SK-N-SH (cell line): ENCODE measurements around the gene ARTN. TPM values are rescaled to one million over a fixed set of nuclear protein-coding genes. Genes with fewer than 3 reads are reported as not detected.

ENCODE experiments used
- CTCF ChIA-PET: fragments of 300-600, 350-600 bp; formaldehyde crosslinking; extraction: SDS; loops from one replicate; lab custom pipeline; 2021; lab: Yijun Ruan, JAX
- POLR2A ChIA-PET: fragments of 350-600 bp; sonication (Branson Sonifier 250); formaldehyde crosslinking; extraction: SDS; loops from one replicate; lab custom pipeline; 2020; ENCODE audit warnings: antibody characterized with exemption, inconsistent platforms; lab: Yijun Ruan, JAX
- DNase-seq: peaks from one replicate; pipeline ENCODE4 v3.0.0; 2012
- H2AFZ ChIP-seq: fragments of 200-600 bp; sonication (generic); 2 replicates; pipeline ENCODE4 v1.8.1; 2016; ENCODE audit warnings: antibody characterized with exemption, mild to moderate bottlenecking, low read depth
- H3F3A ChIP-seq: fragments of 200-600 bp; sonication (generic); replicated peaks from 2 replicates; pipeline ENCODE3; 2016; ENCODE audit warnings: antibody characterized with exemption, mild to moderate bottlenecking; ENCODE audit not compliant: insufficient read depth
- H3K27ac ChIP-seq, 2 experiments: fragments of 200-500 bp in 1 of 2; fragments of 200-600 bp in 1 of 2; sonication (Bioruptor generic) in 1 of 2; sonication (generic), shearing (Covaris generic) in 1 of 2; 2 replicates each; pipeline versions ENCODE4 v1.5.1 to v1.6.1; 2014 to 2016; ENCODE audit warnings: low read depth in 2 of 2, inconsistent platforms in 1 of 2, low read length in 1 of 2, mild to moderate bottlenecking in 1 of 2, mixed read lengths in 1 of 2
- H3K27me3 ChIP-seq: fragments of 200-600 bp; sonication (generic), shearing (Covaris generic); 2 replicates; pipeline ENCODE4 v1.6.1; 2016; ENCODE audit warnings: mixed run types; ENCODE audit not compliant: insufficient read depth
- H3K36me3 ChIP-seq, 2 experiments: fragments of 200-500 bp in 1 of 2; fragments of 200-600 bp in 1 of 2; sonication (Bioruptor generic) in 1 of 2; sonication (generic) in 1 of 2; replicated peaks in 1 of 2; 2 replicates each; pipeline versions ENCODE3 to v1.5.1; 2014 to 2016; ENCODE audit warnings: low read length in 1 of 2, mild to moderate bottlenecking in 1 of 2; ENCODE audit not compliant: insufficient read depth in 2 of 2, control insufficient read depth in 1 of 2
- H3K4me1 ChIP-seq, 2 experiments: fragments of 200-500 bp in 1 of 2; fragments of 200-600 bp in 1 of 2; sonication (Bioruptor generic) in 1 of 2; sonication (generic), shearing (Covaris generic) in 1 of 2; 2 replicates each; pipeline versions ENCODE4 v1.5.1 to v1.6.1; 2014 to 2016; ENCODE audit warnings: low read depth in 1 of 2, low read length in 1 of 2, mixed run types in 1 of 2; ENCODE audit not compliant: insufficient read depth in 2 of 2, control insufficient read depth in 1 of 2
- H3K4me2 ChIP-seq: fragments of 200-600 bp; sonication (generic), shearing (Covaris generic); 2 replicates; pipeline ENCODE4 v1.6.1; 2017; ENCODE audit warnings: mixed run types
- H3K4me3 ChIP-seq, 2 experiments: fragments of 200-500 bp in 1 of 2; fragments of 200-600 bp in 1 of 2; sonication (Bioruptor generic) in 1 of 2; sonication (generic), shearing (Covaris generic) in 1 of 2; 2 replicates each; pipeline versions ENCODE4 v1.5.1 to v1.8.1; 2014 to 2016; ENCODE audit warnings: low read depth in 2 of 2, inconsistent platforms in 1 of 2, low read length in 1 of 2, mild to moderate bottlenecking in 1 of 2, mixed read lengths in 1 of 2, moderate library complexity in 1 of 2
- H3K79me2 ChIP-seq: fragments of 200-600 bp; sonication (generic); 2 replicates; pipeline ENCODE4 v1.8.1; 2017; ENCODE audit warnings: mild to moderate bottlenecking; ENCODE audit not compliant: insufficient read depth
- H3K9ac ChIP-seq: fragments of 200-600 bp; sonication (generic); 2 replicates; pipeline ENCODE4 v1.6.1; 2017; ENCODE audit warnings: mixed run types
- H3K9me2 ChIP-seq: fragments of 200-600 bp; sonication (generic); 2 replicates; pipeline ENCODE4 v1.6.1; 2017; ENCODE audit warnings: mixed run types
- H3K9me3 ChIP-seq: fragments of 200-600 bp; sonication (generic); 2 replicates; pipeline ENCODE4 v1.6.1; 2017; ENCODE audit warnings: mixed run types, mild to moderate bottlenecking, moderate library complexity
- H4K20me1 ChIP-seq: fragments of 200-600 bp; sonication (generic); 2 replicates; pipeline ENCODE4 v1.6.1; 2017; ENCODE audit warnings: mild to moderate bottlenecking, mixed run types; ENCODE audit not compliant: insufficient read depth
- CHD2 ChIP-seq: fragments of 150-350 bp; IDR thresholded peaks from 2 replicates; pipeline ENCODE4 v1.6.1; 2018; ENCODE audit warnings: low read length; ENCODE audit not compliant: partially characterized antibody
- CTCF ChIP-seq: fragments of 200-600 bp; sonication (generic); IDR thresholded peaks from 2 replicates; pipeline ENCODE4 v1.6.1; 2017; ENCODE audit warnings: antibody characterized with exemption, mild to moderate bottlenecking, moderate library complexity
- EP300 ChIP-seq, 2 experiments: IDR thresholded peaks; 2 replicates each; pipeline versions ENCODE4 v1.4.0 to v1.6.1; 2012; ENCODE audit warnings: borderline replicate concordance in 1 of 2, low read depth in 1 of 2, low read length in 1 of 2
- EZH2phosphoT487 ChIP-seq: fragments of 200-600 bp; sonication (generic); IDR thresholded peaks from 2 replicates; pipeline ENCODE4 v1.6.1; 2017; ENCODE audit warnings: low read depth, mixed run types, mild to moderate bottlenecking, antibody characterized with exemption, moderate library complexity, borderline replicate concordance
- FOXJ3 ChIP-seq: sonication (generic); formaldehyde crosslinking; IDR thresholded peaks from 2 replicates; pipeline ENCODE4 v1.5.1; 2020; ENCODE audit warnings: mild to moderate bottlenecking, missing genetic modification reagents
- GABPA ChIP-seq: IDR thresholded peaks from 2 replicates; pipeline ENCODE4 v1.4.0; 2012; ENCODE audit warnings: low read depth, mild to moderate bottlenecking
- GATA2 ChIP-seq: sonication (generic); formaldehyde crosslinking; IDR thresholded peaks from 2 replicates; pipeline ENCODE4 v1.5.0; 2020; ENCODE audit warnings: mild to moderate bottlenecking, missing genetic modification reagents
- RXRA ChIP-seq: IDR thresholded peaks from 2 replicates; pipeline ENCODE4 v1.4.0; 2012; ENCODE audit warnings: low read depth, mild to moderate bottlenecking, borderline replicate concordance
- SIN3A ChIP-seq: IDR thresholded peaks from 2 replicates; pipeline ENCODE4 v1.6.1; 2012; ENCODE audit warnings: low read depth, mild to moderate bottlenecking, low read length, moderate library complexity, borderline replicate concordance
- SMC3 ChIP-seq: IDR thresholded peaks from 2 replicates; pipeline ENCODE4 v1.6.1; 2012; ENCODE audit warnings: low read depth, low read length, improper control_type of control experiment
- TAF1 ChIP-seq: IDR thresholded peaks from 2 replicates; pipeline ENCODE4 v1.6.1; 2012; ENCODE audit warnings: low read depth, mild to moderate bottlenecking, low read length, moderate library complexity, borderline replicate concordance
- YY1 ChIP-seq: IDR thresholded peaks from 2 replicates; pipeline ENCODE4 v1.4.0; 2012; ENCODE audit warnings: low read depth, mild to moderate bottlenecking
- WGBS: methylation state at CpG from one replicate; pipeline ENCODE4 v1.1.6; 2017; ENCODE audit warnings: low lambda C conversion rate; 5-methylcytosine and 5-hydroxymethylcytosine counted together
- polyA plus RNA-seq, 3 experiments: library from polyadenylated mRNA; depleted of rRNA; stranded (reverse); fragments of >200 nt; gene quantifications; 2 replicates each; pipeline ENCODE4 v1.2.3, GENCODE V29; 2012
- TF ChIP-seq, protein P1 (sequence below): IDR thresholded peaks from 2 replicates; pipeline ENCODE4 v1.4.0; 2012; ENCODE audit warnings: low read depth, borderline replicate concordance

ARTN gene
- polyA plus RNA-seq, 1 of the 3 experiments (the other 2 are of a cell fraction) = 0.69 TPM

DNA sequence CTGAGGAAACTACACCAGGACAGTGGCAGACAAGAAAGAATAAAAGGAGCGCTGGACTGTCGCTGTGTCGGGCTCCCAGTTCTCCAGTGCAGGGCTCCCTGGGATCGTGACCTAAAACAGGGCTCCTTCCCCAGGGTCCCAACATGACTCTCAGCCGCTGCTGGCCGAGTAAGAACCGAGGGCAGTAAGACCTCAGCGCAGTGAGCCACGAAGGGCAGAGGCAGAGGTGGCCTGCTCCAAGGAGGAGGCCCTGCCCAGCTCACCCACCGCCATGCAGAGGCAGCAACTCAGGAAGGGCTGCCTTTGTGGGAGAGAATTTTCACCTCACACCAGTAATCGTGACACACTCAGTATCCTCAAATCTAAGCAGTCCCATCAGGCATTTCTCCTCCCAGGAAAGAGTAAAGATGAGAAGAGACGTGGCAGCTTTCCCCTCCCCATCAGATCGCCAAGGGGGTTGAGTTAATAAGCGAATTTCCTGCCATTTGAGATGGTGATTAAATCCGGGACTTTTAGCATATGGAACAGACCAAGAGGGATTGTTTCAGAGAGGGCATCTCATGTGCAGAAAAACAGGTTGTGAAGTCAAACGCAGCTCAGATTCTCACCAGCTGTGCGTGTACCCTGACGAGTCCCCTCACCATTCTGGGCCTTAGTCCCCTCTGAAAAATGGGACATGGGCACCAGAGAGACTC, 19.8 kb upstream of the ARTN start:
- H3K4me3 ChIP-seq = no peak overlapping the region
- H3K27me3 ChIP-seq = no peaks in the 10 kb centered on the region
- DNase-seq = no peak
- no peaks in the 10 kb centered on the region for H3K9me2 ChIP-seq
- ChIA-PET CTCF (interaction anchor here (0.6 to 16.3 kb wide), 8 partner anchors 11 to 353 kb away, joined by 3 to 175 read pairs (median 3); partner anchors contain the start of gene ARTN), POLR2A (interaction anchor here (0.9 to 1.9 kb wide), 3 partner anchors 21 to 150 kb away, joined by 3 to 6 read pairs (median 5); no protein-coding TSS in a partner anchor)
- H2AFZ ChIP-seq = no peak overlapping the region
- peaks cover 0 to 4% of the 10 kb centered on the region in 2 experiments for H3K36me3 ChIP-seq
- H3K9ac ChIP-seq = no peak overlapping the region
- peak overlapping the region in 1 of 2 experiments; percentile 82; a peak in 2 of 4 replicates for H3K27ac ChIP-seq
- no peaks in the 10 kb centered on the region for H3K79me2 ChIP-seq
- H3K4me1 ChIP-seq = peaks cover 14 to 43% of the 10 kb centered on the region in 2 experiments; a peak in 3 of 4 replicates
- H4K20me1 ChIP-seq = no peaks in the 10 kb centered on the region
- H3F3A ChIP-seq = peaks cover 14% of the 10 kb centered on the region
- TF ChIP-seq, protein P1, sequence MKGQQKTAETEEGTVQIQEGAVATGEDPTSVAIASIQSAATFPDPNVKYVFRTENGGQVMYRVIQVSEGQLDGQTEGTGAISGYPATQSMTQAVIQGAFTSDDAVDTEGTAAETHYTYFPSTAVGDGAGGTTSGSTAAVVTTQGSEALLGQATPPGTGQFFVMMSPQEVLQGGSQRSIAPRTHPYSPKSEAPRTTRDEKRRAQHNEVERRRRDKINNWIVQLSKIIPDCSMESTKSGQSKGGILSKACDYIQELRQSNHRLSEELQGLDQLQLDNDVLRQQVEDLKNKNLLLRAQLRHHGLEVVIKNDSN = no peak
- H3K9me3 ChIP-seq = no peaks in the 10 kb centered on the region
- no peak overlapping the region for H3K4me2 ChIP-seq
- 81% methylated on average over 15 of the region's 18 CpGs for WGBS

GRCh38 chr1:43914576-43915525, 18.8 kb upstream of the ARTN start:
- H3K4me3 ChIP-seq = no peak overlapping the region
- H3K79me2 ChIP-seq = no peaks in the 10 kb centered on the region
- no peaks in the 10 kb centered on the region for H3K36me3 ChIP-seq
- peaks cover 16% of the 10 kb centered on the region for H3F3A ChIP-seq
- 98% methylated on average over 12 of the region's 13 CpGs for WGBS
- DNase-seq = no peak
- no peak overlapping the region for H2AFZ ChIP-seq
- H3K9ac ChIP-seq = no peak overlapping the region
- no peak overlapping the region for H3K4me2 ChIP-seq
- POLR2A ChIA-PET = no interaction called here
- H3K9me3 ChIP-seq = no peaks in the 10 kb centered on the region
- TF ChIP-seq CTCF (no peak), RXRA (no peak), TAF1 (no peak), SMC3 (no peak), SIN3A (no peak), GABPA (no peak), EP300 (IDR thresholded peaks at IDR 0.05; ENCODE audit: borderline replicate concordance in 1 of 2, low read depth in 1 of 2, low read length in 1 of 2) (no peak), YY1 (no peak), GATA2 (no peak), EZH2phosphoT487 (no peak), CHD2 (no peak), FOXJ3 (no peak)
- no peaks in the 10 kb centered on the region for H3K9me2 ChIP-seq
- CTCF ChIA-PET = interaction anchor here (0.8 to 16.3 kb wide), 6 partner anchors 11 to 151 kb away, joined by 3 to 175 read pairs (median 4); partner anchors contain the start of gene ARTN
- H3K4me1 ChIP-seq = peaks cover 14 to 36% of the 10 kb centered on the region in 2 experiments; a peak in 3 of 4 replicates
- peak overlapping the region in 1 of 2 experiments; percentile 82; a peak in 2 of 4 replicates for H3K27ac ChIP-seq
- no peaks in the 10 kb centered on the region for H4K20me1 ChIP-seq
- H3K27me3 ChIP-seq = no peaks in the 10 kb centered on the region
